NOMO-1 treated with dmso at 0.1 percent for 144 hours (cell line): ENCODE results near the gene PSMB3.

Source experiments
- DNase-seq: peaks from one replicate; lab custom pipeline; 2025; ENCODE audit not compliant: unreplicated experiment; lab: John Stamatoyannopoulos, UW

The PSMB3 gene

DNA sequence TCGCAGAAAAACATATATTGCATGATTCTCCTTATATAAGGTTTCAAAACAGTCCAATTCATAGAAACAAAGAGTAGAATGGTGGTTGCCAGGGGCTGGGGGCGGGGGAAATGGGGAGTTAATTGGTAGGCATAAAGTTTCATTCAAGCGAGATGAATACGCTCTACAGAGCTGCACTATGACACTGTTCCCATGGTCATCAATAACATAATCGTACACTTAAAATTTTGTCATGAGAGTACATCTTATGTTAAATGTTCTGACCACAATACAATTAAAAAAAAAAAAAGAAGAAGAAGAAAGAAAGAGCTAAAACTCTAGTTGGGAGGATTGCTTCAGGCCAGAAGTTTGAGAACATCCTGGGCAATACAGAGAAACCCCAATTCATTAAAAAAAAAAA, 41.7 kb downstream of the PSMB3 start:
- DNase-seq: no peak

DNA sequence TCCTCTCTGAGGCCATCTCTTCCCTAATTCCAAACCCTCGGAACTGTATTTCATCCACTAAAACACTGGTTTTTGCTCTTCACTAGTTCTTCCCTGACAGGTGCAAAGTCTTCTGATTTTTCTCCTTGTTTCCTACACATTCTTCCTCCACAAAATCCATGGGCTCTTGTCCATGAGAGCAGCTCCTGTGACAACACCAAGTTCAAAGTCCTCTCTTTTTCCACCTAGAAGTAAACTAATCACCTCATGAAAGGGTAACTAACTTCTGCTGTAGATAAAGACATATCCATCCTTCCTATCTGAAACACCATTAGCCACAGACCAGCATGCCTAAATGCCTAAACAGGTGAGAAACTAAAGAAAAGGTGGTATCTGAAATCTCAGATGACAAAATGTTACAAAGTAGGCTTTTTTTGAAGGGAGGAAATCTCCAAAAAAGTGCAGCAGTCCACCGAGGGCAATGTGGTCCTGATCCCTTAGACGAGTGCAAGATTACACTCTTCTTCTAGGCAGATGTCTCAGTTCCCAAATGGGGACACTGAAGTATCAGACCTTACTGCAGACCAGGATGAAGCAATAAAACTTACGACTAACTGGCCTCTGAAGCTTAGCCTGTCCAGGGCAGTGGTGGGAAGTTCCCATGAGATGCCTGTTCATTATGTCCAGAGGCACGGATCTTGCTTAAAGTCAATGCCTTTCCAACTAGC, 44.1 kb downstream of the PSMB3 start:
- no peak for DNase-seq

DNA sequence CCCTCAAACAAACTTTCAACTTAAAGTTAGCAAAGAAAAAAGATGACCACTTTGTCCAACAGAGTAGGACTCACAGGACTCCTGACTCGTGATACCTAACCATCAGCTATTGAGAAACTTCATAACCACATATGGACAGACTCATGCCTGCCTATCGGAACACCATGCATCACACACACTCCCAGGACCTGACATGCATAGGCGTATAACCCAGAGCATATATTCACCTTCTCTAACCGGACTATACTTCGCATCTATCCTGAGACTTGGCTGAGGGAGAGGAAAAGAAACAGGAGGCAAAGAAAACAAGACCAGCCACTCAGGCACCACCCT, 44.6 kb downstream of the PSMB3 start:
- no peak for DNase-seq

DNA sequence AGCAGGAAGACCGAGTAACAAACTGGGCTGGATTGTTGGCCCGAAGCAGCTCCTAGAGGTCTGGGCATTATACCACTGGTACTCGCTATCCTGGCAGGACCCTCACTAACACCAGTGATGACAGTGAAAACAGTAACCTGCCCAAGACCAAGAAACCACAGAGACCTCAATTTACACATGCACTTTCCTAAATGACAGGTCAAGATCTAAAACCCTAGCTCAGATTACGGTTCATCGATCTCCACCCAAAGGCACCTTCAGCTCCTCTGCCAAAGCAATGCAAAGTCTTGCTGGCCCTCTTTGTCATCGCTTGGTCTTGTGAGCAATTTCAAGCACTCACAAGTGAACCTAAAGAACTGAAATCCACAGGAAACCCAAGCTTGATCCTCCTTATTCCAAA, 45.3 kb downstream of the PSMB3 start:
- DNase-seq: no peak

DNA sequence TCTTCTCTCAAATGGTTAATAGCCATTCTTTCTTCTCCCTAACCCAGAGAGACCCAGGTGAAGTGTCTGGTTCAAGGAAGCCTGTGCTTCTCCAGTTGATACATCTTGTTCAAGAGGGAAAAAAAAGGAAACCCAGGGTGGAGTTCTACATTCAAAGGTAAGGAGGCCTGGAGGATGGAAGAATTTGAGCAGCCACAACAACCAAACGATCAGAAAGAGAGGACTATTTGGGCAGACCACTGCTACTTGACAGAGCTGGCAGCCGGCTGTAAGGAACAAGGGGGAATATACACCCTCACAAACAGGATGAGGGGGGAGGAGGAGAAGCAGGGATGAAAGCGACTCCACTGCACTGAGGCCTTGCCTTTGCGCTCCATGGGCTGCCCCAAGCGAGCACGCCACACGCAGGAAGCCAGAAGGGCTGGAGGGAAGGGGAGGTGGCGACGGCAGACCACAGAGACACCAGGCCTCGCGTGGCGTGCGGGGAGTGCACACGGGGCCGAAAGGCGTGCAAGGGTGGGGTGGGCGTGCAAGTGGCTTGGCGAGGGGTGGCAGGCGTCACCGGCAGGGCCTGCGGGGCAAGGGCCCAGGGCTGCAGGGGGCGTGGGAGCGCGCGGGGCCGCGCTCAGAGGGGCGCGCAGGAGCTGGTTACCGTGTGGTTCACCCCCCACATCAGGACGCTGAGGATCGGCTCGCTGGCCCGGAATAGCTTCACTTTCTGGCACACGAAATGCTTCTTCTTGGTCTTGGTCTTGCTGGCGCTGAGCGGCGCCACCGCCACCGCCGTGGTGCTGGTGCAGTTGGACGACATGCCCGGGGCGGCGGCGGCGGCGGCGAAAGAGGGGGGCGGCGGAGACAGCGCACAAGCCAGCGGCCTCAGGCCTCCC, 46.3 kb downstream of the PSMB3 start:
- DNase-seq: peak; percentile 67

DNA sequence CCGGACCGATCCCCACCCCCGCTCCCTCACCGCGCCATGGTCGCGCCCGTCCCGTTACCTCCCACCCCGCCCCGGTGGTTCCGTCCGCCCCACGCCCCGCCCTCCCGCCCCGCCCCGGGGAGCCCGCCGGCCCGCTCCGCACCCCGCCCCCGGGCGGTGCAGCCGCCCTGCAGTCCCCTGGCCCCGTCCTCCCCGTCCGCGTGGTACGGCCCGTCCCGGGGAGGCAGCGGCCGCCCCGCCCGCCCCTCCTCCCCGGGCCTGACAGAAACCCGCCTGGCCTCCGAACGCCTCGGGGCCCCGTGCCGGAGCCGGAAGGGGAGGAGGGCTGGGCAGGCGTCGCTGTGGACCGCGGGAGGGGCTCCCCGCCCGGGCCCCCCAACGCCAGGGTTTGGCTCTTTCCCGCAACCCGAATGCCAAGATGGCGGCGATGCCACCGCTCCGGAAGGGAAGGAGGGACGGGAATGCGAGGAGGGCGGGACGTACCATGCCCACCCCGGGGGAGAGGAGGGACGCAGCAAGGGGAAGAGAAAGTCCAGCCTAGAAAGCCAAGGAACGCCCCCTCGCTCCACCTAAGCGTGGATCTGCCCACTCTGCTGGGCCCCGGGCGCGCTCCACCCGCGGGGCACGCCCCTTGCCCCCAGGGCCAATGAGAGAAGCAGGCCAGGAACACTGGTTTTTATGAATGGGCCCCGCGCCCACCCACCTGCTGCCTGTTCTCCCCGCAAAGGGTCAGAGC, 47.1 kb downstream of the PSMB3 start, which contains the start of gene PIP4K2B:
Gene PIP4K2B (minus strand): TSS at position 56 of the 736 bp plus-strand sequence. CDS start 132 bp downstream, outside the sequence.
- peak; percentile 94 for DNase-seq

DNA sequence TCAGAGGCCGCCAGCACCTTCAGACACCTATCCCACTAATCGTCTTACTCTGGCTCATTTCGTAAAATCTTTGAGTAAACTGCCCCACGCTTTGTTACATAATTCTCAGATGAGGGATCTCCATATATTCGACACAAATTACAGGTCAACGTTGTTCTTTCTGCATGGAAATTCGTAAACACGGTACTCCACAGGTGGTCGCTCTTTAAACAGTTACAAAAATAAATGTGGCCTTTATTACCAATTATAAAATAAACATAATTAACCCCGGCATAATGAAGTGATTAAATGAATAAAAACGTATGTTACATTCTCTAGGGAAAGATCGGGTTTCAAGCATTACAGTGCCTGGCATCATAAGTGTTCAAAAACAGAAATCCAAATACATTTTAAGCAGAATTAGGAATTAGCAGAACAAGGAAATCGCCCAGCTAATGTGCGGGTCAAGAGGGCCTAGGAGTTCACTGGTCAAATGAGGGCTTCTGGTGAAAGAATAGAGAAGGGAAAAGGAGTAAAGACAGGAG, 47.8 kb downstream of the PSMB3 start:
- DNase-seq: no peak

DNA sequence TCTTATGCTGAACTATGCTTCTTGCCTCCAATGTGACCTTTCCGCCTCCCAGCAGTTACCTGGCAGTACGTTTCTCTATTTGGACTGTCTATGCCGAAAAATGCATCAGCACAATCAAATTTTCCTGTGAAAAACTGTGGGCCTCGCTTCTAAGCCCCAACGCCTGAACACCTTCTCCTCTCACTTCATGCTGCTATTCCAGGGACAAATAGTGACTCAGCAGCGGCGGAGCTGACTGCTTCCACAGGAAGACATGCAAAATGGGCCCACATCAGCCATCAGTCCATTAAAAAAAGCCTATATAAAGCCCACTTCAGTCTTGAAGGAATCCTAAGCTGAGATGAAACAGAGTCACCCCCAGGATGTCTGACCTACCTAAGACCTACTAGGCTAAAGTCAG, 57.3 kb downstream of the PSMB3 start:
- DNase-seq: no peak
